Left renal cortex interstitium (tissue), 4 donors: ENCODE measurements around the gene DEFB121. TPM values are rescaled to one million over a fixed set of nuclear protein-coding genes. Genes with fewer than 3 reads are reported as not detected.
"Not testable (repeated sequence)": the region's sequence is repeated elsewhere in the genome, so short reads cannot be mapped to it uniquely, and the experiment has no call there.

ENCODE experiments used
- DNase-seq, 4 donors: peaks; one replicate each; pipeline ENCODE4 v3.0.0-alpha.2; 2013; ENCODE audit warnings: low read depth in 4 of 4, low spot score in 2 of 4, missing footprints in 1 of 4
- polyA plus RNA-seq, 4 donors: library from polyadenylated mRNA; unstranded; fragments of 120-200 nt; gene quantifications; one replicate each; pipeline ENCODE4 v1.2.1, GENCODE V29; 2013; ENCODE audit not compliant: insufficient read length in 4 of 4

DEFB121 gene, protein sequence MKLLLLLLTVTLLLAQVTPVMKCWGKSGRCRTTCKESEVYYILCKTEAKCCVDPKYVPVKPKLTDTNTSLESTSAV
- polyA plus RNA-seq, result not detected

DNA sequence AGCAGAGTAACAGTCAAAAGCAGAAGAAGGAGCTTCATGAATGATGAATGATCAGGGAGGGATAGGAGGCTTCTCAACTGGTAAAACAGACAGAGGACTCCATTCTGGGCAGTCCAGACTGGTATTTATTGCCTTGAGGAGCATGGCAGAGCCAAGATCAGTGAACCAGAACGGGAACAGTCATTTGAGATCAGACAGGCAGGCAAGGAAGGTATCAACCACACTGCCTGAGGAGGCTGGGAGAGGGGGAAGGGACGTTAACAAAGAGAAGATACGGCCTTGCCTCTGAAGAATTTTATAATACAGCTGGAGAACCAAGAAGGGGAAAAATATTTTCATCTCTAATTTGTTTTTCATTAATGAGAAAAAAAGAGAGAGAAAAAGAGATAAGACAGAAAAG lies at the start of gene DEFB121:
TSS of gene DEFB121 (minus strand) at position 101 of the 400 bp plus-strand sequence. CDS start at position 38, 63 bp downstream.
- no peak for DNase-seq

DNA sequence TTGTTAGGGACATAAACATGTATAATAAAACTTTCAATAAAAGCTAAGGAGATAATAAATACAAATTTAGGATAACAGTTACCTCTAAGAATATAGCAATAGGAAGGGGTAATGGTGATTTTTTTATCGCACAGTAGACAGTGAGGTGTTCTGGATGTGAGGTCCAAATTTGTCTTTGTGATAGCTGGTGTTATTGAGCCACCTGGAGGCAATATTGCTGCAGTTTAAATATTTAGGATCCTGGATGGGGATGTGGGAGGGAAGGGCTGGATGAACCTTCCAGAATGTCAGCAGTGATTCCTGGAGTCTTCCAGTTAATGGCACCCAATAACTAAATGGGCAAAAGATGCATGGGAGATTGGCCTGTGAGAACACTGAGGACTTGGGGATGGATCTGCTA lies 48.3 kb upstream of the DEFB121 start:
- DNase-seq, result no peak

DNA sequence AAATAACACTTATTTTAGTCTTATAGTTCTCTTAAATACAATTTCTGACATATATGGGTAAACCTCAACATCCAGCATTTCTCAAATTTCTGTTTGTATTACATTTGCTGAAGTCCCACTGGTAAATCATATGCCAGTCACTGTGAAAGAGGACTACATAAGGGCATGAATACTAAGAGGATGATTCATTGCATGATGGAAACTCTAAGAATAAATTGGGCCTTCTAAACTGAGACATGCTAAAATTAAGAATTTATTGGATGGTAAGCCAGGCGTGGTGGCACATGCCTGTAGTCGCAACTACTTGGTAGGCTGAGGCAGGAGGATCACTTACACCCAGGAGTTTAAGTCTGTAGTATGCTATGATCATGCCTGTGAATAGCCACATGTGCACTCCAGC lies 46.6 kb upstream of the DEFB121 start:
- no peak for DNase-seq

DNA sequence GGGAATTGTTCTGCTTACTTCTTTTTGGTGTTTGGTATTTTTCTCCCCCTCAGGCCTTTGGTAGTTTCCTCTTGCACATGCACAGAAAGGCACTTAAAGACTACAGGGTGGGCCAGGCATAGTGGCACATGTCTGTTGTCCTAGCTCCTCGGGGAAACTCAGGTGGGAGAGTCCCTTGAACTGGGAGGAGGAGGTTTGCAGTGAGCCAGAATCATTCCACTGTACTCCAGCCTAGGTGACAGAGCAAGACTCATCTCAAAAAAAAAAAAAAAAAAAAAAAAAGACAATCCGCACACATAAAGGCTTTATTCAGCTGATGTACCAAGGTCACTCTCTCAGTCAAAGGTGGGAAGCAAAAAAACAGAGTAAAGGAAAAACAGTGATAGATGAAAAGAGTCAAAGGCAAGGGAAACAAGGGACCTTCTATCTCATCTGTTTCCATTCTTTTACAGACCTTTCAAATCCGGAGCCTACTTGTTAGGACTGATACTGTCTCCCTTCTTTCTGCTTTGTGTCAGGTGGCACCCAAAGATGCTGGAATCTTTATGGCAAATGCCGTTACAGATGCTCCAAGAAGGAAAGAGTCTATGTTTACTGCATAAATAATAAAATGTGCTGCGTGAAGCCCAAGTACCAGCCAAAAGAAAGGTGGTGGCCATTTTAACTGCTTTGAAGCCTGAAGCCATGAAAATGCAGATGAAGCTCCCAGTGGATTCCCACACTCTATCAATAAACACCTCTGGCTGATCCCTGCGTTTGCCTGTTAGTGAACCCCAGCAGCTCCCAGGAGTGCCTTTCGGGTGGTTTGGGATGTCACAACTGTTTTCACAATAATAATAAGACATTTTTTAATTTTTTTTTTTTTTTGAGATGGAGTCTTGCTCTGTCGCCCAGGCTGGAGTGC lies 43.7 kb upstream of the DEFB121 start:
- DNase-seq, result no peak

DNA sequence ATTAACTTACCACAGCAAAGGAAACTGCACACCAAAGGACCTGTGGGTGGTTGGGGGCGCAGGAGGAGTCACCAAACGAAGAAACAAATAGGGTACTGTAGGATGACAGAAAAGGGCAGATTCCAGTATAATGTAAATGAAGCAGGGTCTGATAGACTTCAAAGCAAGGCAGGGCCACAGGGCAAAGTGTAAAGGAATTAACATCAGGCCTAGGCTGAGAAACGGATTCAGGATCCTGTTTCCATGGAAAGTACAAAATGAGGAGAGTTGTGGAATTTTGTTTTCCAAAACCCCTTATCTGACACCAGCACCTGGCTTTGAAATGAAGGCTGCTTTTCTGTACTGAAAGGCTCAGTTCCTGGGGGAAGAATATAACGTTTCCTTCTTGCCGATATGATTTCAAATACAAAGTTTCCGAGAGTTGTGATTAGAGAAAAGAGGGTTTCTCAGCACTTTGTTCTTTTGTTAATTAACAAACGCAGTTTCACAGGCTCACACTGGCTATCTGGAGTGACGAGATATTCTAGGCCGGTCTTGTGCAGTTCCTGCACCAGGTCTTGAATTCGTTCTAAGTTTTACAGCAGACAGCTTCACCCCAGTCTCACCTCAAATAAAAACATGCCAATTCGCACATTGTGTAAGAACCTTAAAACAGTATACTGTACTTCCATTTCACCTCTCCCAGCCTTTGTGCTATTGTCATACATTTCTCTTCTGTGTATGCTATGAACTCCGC lies 40.2 kb upstream of the DEFB121 start:
- DNase-seq, result no peak

DNA sequence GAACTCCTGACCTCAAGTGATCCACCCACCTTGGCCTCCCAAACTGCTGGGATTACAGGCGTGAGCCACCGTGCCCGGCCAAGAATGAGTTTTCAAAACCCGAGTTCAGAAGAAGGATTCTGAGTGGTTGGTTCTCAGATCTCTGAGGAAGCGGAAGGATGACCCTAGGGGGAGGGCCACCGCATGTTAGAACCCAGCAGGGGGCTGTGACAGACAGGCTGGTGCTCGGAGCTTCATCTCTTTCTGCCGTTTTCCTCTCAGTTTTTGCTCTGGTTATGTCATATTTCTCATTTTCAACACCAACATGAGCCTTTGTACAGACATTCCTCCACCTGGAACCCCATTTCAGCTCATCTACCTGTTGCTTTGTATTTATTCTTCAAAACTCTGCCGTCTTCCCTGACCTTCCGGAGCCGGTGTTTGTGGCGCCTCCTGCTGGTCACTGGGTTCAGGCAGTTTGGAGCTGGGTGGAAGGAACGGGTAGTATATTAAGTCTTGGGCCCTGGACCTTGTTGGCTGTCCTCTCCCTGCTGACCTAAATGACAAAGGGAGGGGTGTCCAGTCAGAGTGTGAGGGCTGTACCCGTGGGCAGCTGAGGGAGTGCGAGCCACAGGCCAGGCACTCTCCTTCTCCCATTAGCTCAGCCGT lies 34.1 kb upstream of the DEFB121 start, which contains the start of gene DEFB123:
TSS of gene DEFB123 (plus strand) at position 621 of the 648 bp plus-strand sequence. CDS start 67 bp downstream, outside the sequence.
- DNase-seq, result no peak

DNA sequence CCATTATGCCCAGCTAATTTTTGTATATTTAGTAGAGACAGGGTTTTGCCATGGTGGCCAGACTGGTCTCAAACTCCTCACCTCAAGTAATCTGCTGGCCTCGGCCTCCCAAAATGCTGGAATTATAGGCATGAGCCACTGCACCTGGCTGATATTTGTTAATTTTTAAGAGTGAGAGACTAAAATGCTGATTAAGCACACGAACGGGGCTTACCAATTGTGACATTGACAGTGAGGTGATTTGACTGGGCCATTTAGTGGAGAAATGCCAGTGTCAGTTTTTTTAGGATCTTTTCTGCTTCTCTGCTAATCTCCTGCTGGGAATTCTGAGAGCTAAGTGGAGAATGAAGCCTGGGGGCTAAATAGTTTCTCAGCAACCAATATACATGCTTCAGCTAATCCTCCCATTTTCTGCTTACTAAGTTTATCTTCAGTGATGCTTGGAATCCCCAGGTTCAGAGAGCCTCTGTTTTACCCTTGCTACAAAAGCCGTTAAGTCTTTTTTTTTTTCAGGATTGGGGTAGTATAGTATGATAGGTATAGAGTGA lies 24.6 kb upstream of the DEFB121 start:
- no peak for DNase-seq

DNA sequence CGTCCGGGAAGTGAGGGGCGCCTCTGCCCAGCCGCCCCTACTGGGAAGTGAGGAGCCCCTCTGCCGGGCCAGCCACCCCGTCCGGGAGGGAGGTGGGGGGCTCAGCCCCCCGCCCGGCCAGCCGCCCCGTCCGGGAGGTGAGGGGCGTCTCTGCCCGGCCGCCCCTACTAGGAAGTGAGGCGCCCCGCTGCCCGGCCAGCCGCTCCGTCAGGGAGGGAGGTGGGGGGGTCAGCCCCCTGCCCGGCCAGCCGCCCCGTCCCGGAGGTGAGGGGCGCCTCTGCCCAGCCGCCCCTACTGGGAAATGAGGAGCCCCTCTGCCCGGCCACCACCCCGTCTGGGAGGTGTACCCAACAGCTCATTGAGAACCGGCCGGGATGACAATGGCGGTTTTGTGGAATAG lies 21.6 kb upstream of the DEFB121 start:
- not testable (repeated sequence) for DNase-seq

DNA sequence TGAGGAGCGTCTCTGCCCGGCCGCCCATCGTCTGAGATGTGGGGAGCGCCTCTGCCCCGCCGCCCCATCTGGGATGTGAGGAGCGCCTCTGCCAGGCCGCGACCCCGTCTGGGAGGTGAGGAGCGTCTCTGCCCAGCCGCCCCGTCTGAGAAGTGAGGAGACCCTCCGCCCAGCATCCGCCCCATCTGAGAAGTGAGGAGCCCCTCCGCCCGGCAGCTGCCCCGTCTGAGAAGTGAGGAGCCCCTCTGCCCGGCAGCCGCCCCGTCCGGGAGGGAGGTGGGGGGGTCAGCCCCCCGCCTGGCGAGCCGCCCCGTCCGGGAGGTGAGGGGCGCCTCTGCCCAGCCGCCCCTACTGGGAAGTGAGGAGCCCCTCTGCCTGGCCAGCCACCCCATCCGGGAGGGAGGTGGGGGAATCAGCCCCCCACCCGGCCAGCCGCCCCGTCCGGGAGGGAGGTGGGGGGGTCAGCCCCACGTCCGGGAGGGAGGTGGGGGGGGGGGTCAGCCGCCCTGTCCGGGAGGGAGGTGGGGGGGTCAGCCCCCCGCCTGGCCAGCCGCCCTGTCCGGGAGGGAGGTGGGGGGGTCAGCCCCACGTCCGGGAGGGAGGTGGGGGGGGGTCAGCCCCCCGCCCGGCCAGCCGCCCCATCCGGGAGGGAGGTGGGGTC lies 21.0 kb upstream of the DEFB121 start:
- not testable (repeated sequence) for DNase-seq

DNA sequence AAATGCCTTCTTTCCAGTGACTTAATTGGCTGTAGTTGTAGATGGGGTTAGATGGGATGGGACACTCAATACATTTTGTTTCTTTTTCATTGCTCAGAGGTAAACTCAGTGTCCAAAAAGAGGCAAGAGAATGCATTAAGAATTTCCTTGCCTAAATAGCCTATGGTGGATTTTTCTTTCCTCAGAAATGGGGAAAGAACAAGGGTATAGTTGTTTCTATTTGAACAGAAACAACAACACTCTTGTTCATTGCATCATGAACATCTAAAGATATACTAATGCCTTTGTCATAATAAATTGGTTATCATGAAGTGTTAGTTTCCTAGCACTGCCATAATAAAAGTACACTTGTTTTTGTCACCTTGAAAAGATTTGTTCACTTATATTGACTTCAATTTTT lies 19.8 kb upstream of the DEFB121 start:
- DNase-seq, result no peak

DNA sequence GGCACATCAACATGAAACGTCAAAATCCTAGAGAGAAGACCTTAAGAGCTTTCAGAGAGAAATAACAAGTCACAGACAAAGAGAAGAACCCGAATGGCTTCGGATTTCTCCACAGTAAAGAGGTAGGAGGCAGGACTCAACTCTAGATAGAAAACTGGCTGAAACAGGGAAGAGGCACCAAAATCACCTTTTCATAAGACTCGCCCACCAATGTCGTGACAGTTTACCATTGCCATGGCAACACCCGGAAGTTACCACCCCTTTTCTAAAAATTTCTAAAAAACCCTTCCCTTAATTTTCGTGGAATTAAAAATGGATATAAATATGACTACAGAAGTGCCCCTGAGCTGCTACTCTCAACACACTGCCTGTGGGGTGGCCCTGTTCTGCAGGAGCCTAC lies 12.3 kb upstream of the DEFB121 start:
- no peak for DNase-seq

DNA sequence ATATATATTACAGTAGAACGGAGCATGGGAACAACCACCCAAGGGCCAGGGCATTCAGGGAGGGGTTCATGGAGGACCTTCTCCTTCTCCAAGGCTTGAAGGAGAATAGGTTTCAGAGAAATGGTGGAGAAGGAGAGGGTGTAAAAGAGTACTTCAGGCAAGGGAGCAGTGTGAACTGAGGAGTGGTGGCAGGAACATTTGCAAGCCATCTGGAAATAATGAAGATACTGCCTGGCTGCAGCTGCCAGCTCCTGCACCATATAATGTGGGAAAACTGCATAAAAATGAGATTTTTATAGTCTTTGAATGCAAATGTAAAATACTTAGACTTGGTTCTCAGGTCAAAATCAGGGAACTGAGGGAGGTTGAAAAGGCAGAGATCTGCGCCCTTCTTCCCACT lies 9.6 kb upstream of the DEFB121 start:
- no peak for DNase-seq

DNA sequence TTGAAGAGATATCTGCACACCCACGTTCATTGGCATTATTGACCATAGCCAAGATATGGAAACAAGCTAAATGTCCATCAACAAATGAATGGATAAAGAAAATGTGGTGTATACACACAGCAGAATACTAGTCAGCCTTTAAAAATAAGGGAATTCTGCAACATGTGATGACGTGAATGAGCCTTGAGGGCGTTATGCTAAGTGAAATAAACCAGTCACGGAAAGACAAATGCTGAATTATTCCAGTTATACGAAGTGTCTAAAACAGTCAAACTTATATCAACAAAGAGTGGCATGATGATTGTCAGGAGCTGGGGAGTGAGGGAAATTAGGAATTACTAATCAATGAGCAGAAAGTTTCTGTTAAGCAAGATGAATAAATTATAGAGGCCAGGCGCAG lies 8.4 kb upstream of the DEFB121 start:
- DNase-seq, result no peak

DNA sequence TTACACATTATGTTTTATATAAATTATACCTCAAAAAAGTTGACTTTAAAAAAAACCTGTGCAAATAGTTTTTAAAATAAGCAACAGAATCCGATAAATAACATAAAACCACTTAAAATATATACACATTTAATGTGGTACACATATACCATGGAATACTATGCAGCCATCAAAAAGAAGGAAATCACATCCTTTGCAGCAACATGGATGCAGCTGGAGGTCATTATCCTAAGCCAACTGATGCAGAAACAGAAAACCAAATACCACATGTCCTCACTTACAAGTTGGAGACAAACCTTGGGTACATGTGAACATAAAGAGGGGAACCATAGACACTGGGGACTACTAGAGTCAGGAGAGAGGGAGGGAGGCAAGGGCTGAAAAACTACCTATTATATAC lies 4.0 kb upstream of the DEFB121 start:
- no peak for DNase-seq

DNA sequence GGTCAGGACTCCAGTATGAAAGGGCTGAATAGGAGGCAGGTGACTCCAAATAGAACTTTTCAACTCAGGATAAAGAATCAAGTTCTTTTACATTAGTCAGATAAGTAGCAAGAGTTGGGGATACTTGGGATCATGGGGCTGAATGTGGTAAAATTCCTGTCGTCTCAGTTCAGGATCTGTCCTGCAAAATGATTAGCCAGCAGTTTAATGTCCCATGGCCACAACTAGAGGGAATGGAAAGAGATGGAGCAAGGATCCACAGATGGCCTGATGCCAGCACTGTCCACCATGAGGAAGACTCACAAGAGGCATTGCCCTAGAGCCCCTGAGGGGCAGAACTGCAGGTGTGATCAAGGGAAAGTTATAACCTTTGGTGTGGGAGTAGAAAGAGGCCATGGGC lies 2.1 kb downstream of the DEFB121 start:
- no peak for DNase-seq

DNA sequence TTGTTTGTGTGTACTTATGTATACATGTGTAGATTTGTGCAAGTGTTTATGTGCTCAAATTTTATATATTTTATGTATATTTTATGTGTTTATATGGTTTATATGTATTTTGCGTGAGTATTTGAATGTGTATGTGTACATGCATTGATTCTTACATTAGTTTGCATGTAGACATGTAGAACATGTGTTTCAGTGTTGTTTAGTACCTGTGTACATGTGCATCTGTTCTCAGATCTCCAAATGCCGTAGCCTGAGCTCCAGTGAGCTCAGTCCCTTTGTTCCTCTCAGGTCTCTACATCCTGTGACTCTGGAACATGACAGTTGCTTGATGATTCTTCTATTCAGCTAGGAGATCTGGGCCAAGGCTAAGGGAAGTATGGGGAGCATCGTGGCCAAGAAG lies 11.1 kb downstream of the DEFB121 start:
- no peak for DNase-seq

DNA sequence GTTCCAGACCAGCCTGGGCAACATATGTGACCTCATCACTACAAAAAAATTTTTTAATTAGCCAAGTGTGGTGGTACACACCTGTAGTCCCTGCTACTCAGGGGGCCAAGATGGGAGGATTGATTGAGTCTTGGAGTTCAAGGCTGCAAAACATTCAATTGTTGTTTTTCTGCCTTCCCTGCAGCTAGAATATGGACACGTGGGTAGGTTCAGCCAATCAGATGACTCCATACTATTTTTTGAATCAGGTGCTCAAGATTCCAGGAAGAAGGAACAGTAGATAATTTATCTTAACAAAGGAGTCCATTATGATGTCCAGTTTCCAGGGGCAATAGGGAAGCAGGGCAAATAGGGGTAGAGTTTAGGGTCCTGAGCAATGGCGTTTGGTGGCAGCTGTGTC lies 13.2 kb downstream of the DEFB121 start:
- no peak for DNase-seq

DNA sequence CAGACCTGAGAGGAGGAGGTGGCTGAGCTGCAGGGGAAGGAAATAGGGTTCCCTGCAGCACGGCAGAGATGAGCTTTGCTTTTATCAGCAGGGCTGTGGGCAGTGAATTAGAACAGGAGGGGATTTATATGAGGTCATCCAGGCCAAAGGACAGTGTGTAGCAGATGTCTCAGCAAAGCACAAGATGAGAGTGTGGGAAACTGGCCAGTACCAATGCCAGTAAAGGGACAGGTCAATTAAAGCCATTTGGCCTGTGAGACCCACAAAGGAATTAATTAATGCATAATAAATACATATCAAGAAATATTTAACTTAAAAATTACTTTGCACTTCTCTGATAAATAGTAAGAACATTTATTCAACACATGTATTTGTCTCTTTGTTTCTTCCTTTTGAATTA lies 15.5 kb downstream of the DEFB121 start, which contains the start of gene DEFB119:
TSS of gene DEFB119 (minus strand) at position 101 of the 400 bp plus-strand sequence. CDS start 107 bp downstream, outside the sequence.
- no peak for DNase-seq

DNA sequence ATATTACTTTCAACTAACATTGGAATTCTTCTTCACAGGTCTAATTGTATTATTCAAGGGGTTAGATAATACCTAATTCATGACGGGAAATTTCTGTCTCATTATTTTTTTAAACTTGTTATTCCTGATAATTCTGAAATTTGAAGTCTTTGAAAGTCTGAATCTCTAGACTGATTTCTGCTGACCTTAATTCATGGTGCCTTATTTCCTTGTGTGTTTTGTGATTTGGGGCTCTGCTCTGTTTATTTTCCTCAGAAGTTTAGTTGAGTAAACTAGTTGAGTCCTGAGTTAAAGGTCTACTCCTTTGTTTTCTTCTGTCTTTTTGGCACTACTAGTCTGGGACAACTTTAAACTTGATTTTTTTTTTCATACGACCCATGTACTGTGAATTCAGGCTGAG lies 31.7 kb downstream of the DEFB121 start:
- no peak for DNase-seq

DNA sequence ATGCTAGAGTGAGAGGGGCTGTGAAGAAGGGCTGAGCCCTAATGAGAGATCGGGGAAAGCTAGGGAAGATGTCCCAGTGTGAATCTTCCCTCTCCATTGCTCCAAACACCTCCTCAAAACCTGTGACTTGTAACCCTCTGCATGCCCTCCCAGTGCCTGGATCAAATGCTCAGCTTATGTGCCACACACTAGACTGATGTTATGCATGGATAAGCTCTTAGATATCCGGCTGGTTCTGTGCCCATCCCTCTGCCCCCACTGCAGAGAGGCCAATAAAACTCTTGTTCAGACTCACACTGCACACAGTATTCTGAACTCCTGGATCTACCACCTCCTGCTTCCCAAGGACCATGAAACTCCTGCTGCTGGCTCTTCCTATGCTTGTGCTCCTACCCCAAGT lies 37.7 kb downstream of the DEFB121 start, which contains the start of gene DEFB118:
TSS of gene DEFB118 (plus strand) at position 301 of the 400 bp plus-strand sequence. CDS start at position 351, 50 bp downstream.
- DNase-seq, result no peak
